Panc1 (cell line): ENCODE measurements around the gene COL4A3.

Experiments
- CTCF ChIP-seq: fragments of 450-650 bp; IDR thresholded peaks from 2 replicates; pipeline ENCODE4 v1.5.1; 2017; ENCODE audit warnings: mild to moderate bottlenecking
- POLR2AphosphoS5 ChIP-seq: IDR thresholded peaks from 2 replicates; pipeline ENCODE4 v1.6.1; 2012; ENCODE audit warnings: mild to moderate bottlenecking, low read depth, low read length, moderate library complexity
- REST ChIP-seq, 2 experiments: IDR thresholded peaks; 2 replicates each; pipeline ENCODE4 v1.6.1; 2011 to 2012; ENCODE audit warnings: low read depth in 2 of 2, control low read depth in 1 of 2, low read length in 1 of 2, mild to moderate bottlenecking in 1 of 2, moderate library complexity in 1 of 2; ENCODE audit not compliant: insufficient read depth in 1 of 2
- SIN3A ChIP-seq: IDR thresholded peaks from 2 replicates; pipeline ENCODE4 v1.6.1; 2012; ENCODE audit warnings: low read depth, mild to moderate bottlenecking, low read length, moderate library complexity, borderline replicate concordance; ENCODE audit not compliant: insufficient read depth
- TCF7L2 ChIP-seq: IDR thresholded peaks from 2 replicates; pipeline ENCODE4 v1.6.1; 2011; ENCODE audit warnings: mild to moderate bottlenecking, low read depth, low read length, inconsistent platforms

DNA sequence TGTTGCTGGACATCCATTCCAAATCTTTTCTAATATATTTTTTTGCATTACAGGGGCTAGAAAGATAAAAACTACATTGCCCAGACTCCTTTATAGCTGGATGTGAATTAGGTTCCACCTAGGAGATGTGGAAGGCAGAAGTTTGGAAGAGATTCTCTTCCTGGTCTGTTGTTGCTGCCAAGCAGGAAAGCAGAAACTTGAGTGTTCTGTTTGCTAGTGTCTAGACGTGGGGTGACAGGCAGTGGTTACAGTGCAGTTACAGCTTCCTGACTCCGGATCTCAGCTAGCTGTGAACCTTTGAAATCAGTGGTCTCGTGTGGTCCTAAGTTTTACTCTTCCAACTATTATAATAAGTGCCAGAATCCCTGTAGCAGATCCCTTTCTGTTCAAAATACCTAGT, 46.6 kb upstream of the COL4A3 start:
- TF ChIP-seq CTCF (no peak), POLR2AphosphoS5 (no peak), REST (IDR thresholded peaks at IDR 0.05; ENCODE audit: insufficient read depth in 1 of 2, low read depth in 2 of 2, low read length in 1 of 2) (no peak), SIN3A (no peak), TCF7L2 (no peak)
